Measurements from ENCODE around the gene STAT4. TPM values are rescaled to one million over a fixed set of nuclear protein-coding genes. Genes with fewer than 3 reads are reported as not detected.

The STAT4 gene
- total RNA-seq, 4 donors from 2014 or later = 1.0 to 6.6 (median 4.4) TPM

DNA sequence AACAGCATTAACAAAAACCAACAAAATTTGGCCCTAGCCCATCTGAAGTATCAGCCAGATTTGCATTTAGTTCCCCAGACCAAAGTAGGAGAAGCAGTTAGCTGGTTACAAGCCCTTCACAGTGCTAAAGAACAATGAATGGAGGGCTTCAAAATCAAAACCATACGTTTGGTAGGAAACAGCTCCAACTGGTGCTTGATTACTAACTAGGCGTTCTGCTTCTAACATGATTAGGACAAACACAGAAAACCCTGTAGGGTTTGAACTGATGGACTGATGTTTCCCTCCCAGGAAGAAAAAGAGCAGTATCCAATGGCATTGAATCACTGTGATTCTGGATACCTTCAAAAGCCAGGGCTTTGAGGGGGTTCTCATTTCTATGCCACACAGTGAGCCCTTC lies 20.5 kb upstream of the STAT4 start:
- no peaks in the 10 kb centered on the region for H3K9me3 ChIP-seq
- TF ChIP-seq, protein P1, sequence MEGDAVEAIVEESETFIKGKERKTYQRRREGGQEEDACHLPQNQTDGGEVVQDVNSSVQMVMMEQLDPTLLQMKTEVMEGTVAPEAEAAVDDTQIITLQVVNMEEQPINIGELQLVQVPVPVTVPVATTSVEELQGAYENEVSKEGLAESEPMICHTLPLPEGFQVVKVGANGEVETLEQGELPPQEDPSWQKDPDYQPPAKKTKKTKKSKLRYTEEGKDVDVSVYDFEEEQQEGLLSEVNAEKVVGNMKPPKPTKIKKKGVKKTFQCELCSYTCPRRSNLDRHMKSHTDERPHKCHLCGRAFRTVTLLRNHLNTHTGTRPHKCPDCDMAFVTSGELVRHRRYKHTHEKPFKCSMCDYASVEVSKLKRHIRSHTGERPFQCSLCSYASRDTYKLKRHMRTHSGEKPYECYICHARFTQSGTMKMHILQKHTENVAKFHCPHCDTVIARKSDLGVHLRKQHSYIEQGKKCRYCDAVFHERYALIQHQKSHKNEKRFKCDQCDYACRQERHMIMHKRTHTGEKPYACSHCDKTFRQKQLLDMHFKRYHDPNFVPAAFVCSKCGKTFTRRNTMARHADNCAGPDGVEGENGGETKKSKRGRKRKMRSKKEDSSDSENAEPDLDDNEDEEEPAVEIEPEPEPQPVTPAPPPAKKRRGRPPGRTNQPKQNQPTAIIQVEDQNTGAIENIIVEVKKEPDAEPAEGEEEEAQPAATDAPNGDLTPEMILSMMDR (IDR thresholded peaks at IDR 0.05) = no peak
- no peak for TF ChIP-seq POLR2A (IDR thresholded peaks at IDR 0.05)
- H3K27ac ChIP-seq = no peak overlapping the region
- no peaks in the 10 kb centered on the region for H3K27me3 ChIP-seq
- H3K4me3 ChIP-seq (replicated peaks in 1 of 3) = no peak overlapping the region
- 79 to 85% methylated on average over 2 of the region's 2 CpGs for WGBS, 2 donors
- intact Hi-C loops (cut with DNase I) = no loop called here
- no peak for DNase-seq
- no peaks in the 10 kb centered on the region for H3K36me3 ChIP-seq
- H3K4me1 ChIP-seq = peaks cover 15 to 29% of the 10 kb centered on the region in 2 donors

DNA sequence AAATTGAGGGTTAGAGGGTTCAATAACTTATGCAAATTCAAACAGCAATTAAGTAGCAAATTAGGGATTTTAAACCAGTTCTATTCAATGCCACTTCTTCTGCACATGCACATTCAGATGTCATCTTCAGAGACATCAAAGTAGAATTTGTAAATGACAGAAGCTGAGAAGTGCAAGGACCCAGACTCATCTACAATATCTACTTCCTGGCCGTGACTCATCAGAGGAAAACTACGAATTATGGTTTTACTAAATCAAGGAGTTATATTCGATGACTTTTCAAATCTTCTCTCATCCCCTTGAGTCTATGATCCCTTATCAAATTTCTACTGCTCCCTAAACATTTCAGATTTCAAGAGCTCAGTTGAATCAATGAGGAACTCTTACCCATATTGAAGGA lies 20.0 kb upstream of the STAT4 start:
- DNase-seq = no peak
- Histone ChIP-seq H3K4me1 (peaks cover 15 to 34% of the 10 kb centered on the region in 2 donors), H3K27ac (no peak overlapping the region), H3K36me3 (no peaks in the 10 kb centered on the region), H3K4me3 (replicated peaks in 1 of 3) (no peak overlapping the region), H3K27me3 (no peaks in the 10 kb centered on the region), H3K9me3 (no peaks in the 10 kb centered on the region)
- 63 to 88% methylated on average over 3 of the region's 3 CpGs for WGBS, 2 donors
- TF ChIP-seq, protein P1 (IDR thresholded peaks at IDR 0.05) = no peak
- TF ChIP-seq POLR2A (IDR thresholded peaks at IDR 0.05) = no peak
- intact Hi-C loops (cut with DNase I) = no loop called here

- H3K9me3 ChIP-seq = no peaks in the 10 kb centered on the region
- peaks cover 15 to 34% of the 10 kb centered on the region in 2 donors for H3K4me1 ChIP-seq
- WGBS, 2 donors = 48 to 55% methylated on average over 1 of the region's 1 CpG
- H3K36me3 ChIP-seq = no peaks in the 10 kb centered on the region
- H3K27me3 ChIP-seq = no peaks in the 10 kb centered on the region
- TF ChIP-seq POLR2A (IDR thresholded peaks at IDR 0.05) = no peak
- TF ChIP-seq, protein P1 (IDR thresholded peaks at IDR 0.05) = no peak
- H3K4me3 ChIP-seq (replicated peaks in 1 of 3) = no peak overlapping the region
- H3K27ac ChIP-seq = no peak overlapping the region
- no peak for DNase-seq
- intact Hi-C loops (cut with DNase I) = no loop called here
Observed at GRCh38 chr2:191170301-191170636, 19.5 kb upstream of the STAT4 start.

GRCh38 chr2:191169456-191170300 lies 18.9 kb upstream of the STAT4 start:
- intact Hi-C loops (cut with DNase I) = loop anchor here (5.0 kb wide), 2 partner anchors 333 to 353 kb away; no protein-coding TSS in a partner anchor
- H3K9me3 ChIP-seq = no peaks in the 10 kb centered on the region
- TF ChIP-seq POLR2A (IDR thresholded peaks at IDR 0.05) = no peak
- TF ChIP-seq, protein P1 (IDR thresholded peaks at IDR 0.05) = no peak
- no peak overlapping the region for H3K4me3 ChIP-seq (replicated peaks in 1 of 3)
- H3K27me3 ChIP-seq = no peaks in the 10 kb centered on the region
- H3K27ac ChIP-seq = no peak overlapping the region
- 43 to 44% methylated on average over 5 of the region's 5 CpGs for WGBS, 2 donors
- DNase-seq = peak; percentile 60 to 65
- no peaks in the 10 kb centered on the region for H3K36me3 ChIP-seq
- H3K4me1 ChIP-seq = peaks cover 15 to 34% of the 10 kb centered on the region in 2 donors

DNA sequence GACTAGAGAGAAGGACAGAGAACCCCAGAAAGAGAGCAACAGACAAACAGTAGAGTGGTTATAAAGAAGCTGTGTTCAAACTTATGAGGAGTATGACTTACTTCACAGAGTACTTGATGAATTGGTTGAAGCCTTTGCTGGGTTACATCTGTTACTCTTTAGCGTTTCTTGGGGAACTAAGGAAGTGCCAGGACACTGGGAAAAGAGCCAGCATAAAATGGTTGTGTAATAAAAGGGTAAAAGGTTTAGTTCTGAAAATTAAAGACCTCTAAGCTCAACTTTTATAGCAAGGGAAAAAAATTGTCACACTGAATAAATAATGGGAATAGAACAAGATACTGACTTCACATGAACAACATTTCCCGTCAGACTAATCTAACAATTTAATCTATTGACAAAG lies 17.0 kb upstream of the STAT4 start:
- no peak overlapping the region for H3K4me3 ChIP-seq (replicated peaks in 1 of 3)
- H3K36me3 ChIP-seq = no peaks in the 10 kb centered on the region
- intact Hi-C loops (cut with DNase I) = loop anchor here (5.0 kb wide), 2 partner anchors 335 to 355 kb away; no protein-coding TSS in a partner anchor
- no peaks in the 10 kb centered on the region for H3K9me3 ChIP-seq
- H3K4me1 ChIP-seq = peaks cover 15 to 34% of the 10 kb centered on the region in 2 donors
- H3K27me3 ChIP-seq = no peaks in the 10 kb centered on the region
- H3K27ac ChIP-seq = no peak overlapping the region
- TF ChIP-seq, protein P1 (IDR thresholded peaks at IDR 0.05) = no peak
- no peak for TF ChIP-seq POLR2A (IDR thresholded peaks at IDR 0.05)
- no peak for DNase-seq
- WGBS, 2 donors = 46 to 62% methylated on average over 2 of the region's 2 CpGs

Measured in thyroid gland (tissue), 4 donors.